A673 (cell line): Measurements from ENCODE around the gene PARD3.

Experiments used
- CTCF ChIP-seq: fragments of 300-800, 200-600 bp; sonication (generic); conservative IDR thresholded peaks from 2 replicates; pipeline ENCODE4 v1.5.1; 2017; ENCODE audit warnings: low read depth, mild to moderate bottlenecking, antibody characterized with exemption, low read length, moderate library complexity, mixed read lengths
- EZH2 ChIP-seq: fragments of 200-600 bp; sonication (generic); IDR thresholded peaks from 2 replicates; pipeline ENCODE4 v1.6.1; 2017; ENCODE audit warnings: borderline replicate concordance, low read depth, mild to moderate bottlenecking, mixed read lengths, antibody characterized with exemption, low read length; ENCODE audit not compliant: poor library complexity, severe bottlenecking

- TF ChIP-seq CTCF: no peak
- TF ChIP-seq EZH2: no peak
Measured at GRCh38 chr10:34474009-34474376, 341.1 kb downstream of the PARD3 start.
